H9 (cell line): Measurements from ENCODE around the gene TCN2. TPM values are rescaled to one million over a fixed set of nuclear protein-coding genes. Genes with fewer than 3 reads are reported as not detected.

Experiments used
- DNase-seq: peaks from one replicate; pipeline ENCODE4 v3.0.0-alpha.2; 2017
- H2AFZ ChIP-seq: one replicate; pipeline ENCODE4 v1.6.1; 2013; ENCODE audit warnings: mild to moderate bottlenecking, low read length, control low read depth, moderate library complexity
- H2AK5ac ChIP-seq: 2 replicates; pipeline ENCODE4 v1.6.1; 2013; ENCODE audit warnings: low read length, control low read depth, mixed read lengths; ENCODE audit not compliant: insufficient read length
- H2BK120ac ChIP-seq: one replicate; pipeline ENCODE4 v1.6.1; 2013; ENCODE audit warnings: low read depth, mild to moderate bottlenecking, low read length, control low read depth, inconsistent platforms; ENCODE audit not compliant: poor library complexity, severe bottlenecking
- H2BK12ac ChIP-seq: 2 replicates; pipeline ENCODE4 v1.6.1; 2013; ENCODE audit warnings: low read length, control low read depth, mixed read lengths, low read depth; ENCODE audit not compliant: insufficient read length
- H2BK15ac ChIP-seq: 2 replicates; pipeline ENCODE4 v1.6.1; 2013; ENCODE audit warnings: low read depth, low read length, control low read depth
- H2BK20ac ChIP-seq: one replicate; pipeline ENCODE4 v1.6.1; 2013; ENCODE audit warnings: low read depth, mild to moderate bottlenecking, low read length, control low read depth, inconsistent platforms; ENCODE audit not compliant: poor library complexity, severe bottlenecking
- H2BK5ac ChIP-seq: 2 replicates; pipeline ENCODE4 v1.6.1; 2013; ENCODE audit warnings: low read length, control low read depth, mixed read lengths; ENCODE audit not compliant: insufficient read length
- H3K14ac ChIP-seq: 2 replicates; pipeline ENCODE4 v1.6.1; 2013; ENCODE audit warnings: low read length, control low read depth; ENCODE audit not compliant: insufficient read depth
- H3K18ac ChIP-seq: 2 replicates; pipeline ENCODE4 v1.6.1; 2013; ENCODE audit warnings: low read depth, mild to moderate bottlenecking, mixed read lengths, low read length, control low read depth; ENCODE audit not compliant: insufficient read length
- H3K23ac ChIP-seq: 2 replicates; pipeline ENCODE4 v1.6.1; 2013; ENCODE audit warnings: low read length, control low read depth, mixed read lengths, low read depth; ENCODE audit not compliant: insufficient read length
- H3K23me2 ChIP-seq: 2 replicates; pipeline ENCODE4 v1.6.1; 2013; ENCODE audit warnings: low read depth, mild to moderate bottlenecking, mixed read lengths, low read length, control low read depth; ENCODE audit not compliant: insufficient read length, poor library complexity, severe bottlenecking
- H3K27ac ChIP-seq: 2 replicates; pipeline ENCODE4 v1.5.1; 2013; ENCODE audit warnings: low read length, control low read depth, mixed read lengths, low read depth; ENCODE audit not compliant: insufficient read length
- H3K27me3 ChIP-seq: 2 replicates; pipeline ENCODE4 v1.6.1; 2013; ENCODE audit warnings: low read length, control low read depth, inconsistent platforms; ENCODE audit not compliant: insufficient read depth
- H3K4ac ChIP-seq: 2 replicates; pipeline ENCODE4 v1.6.1; 2013; ENCODE audit warnings: low read depth, mild to moderate bottlenecking, control low read depth, inconsistent platforms, low read length, moderate library complexity
- H3K4me1 ChIP-seq: 2 replicates; pipeline ENCODE4 v1.6.1; 2013; ENCODE audit warnings: low read length, control low read depth, inconsistent platforms; ENCODE audit not compliant: insufficient read depth
- H3K4me2 ChIP-seq: 2 replicates; pipeline ENCODE4 v1.6.1; 2013; ENCODE audit warnings: low read length, control low read depth, mixed read lengths; ENCODE audit not compliant: insufficient read length, insufficient read depth
- H3K56ac ChIP-seq: 2 replicates; pipeline ENCODE4 v1.6.1; 2013; ENCODE audit warnings: low read depth, mild to moderate bottlenecking, mixed read lengths, low read length, control low read depth; ENCODE audit not compliant: insufficient read length
- H3K79me1 ChIP-seq: 2 replicates; pipeline ENCODE4 v1.6.1; 2013; ENCODE audit warnings: low read depth, mild to moderate bottlenecking, moderate library complexity, low read length, control low read depth, inconsistent platforms; ENCODE audit not compliant: insufficient read depth, poor library complexity, severe bottlenecking
- H3K79me2 ChIP-seq: 2 replicates; pipeline ENCODE4 v1.6.1; 2013; ENCODE audit warnings: low read length, control low read depth, inconsistent platforms; ENCODE audit not compliant: insufficient read depth
- H3K9ac ChIP-seq: 2 replicates; pipeline ENCODE4 v1.6.1; 2013; ENCODE audit warnings: low read length, control low read depth, mixed read lengths; ENCODE audit not compliant: insufficient read length; ENCODE audit errors: extremely low read depth
- H3K9me3 ChIP-seq: one replicate; pipeline ENCODE4 v1.6.1; 2013; ENCODE audit warnings: low read depth, low read length, inconsistent platforms; ENCODE audit not compliant: control insufficient read depth
- H3T11ph ChIP-seq: one replicate; pipeline ENCODE4 v1.6.1; 2013; ENCODE audit warnings: mild to moderate bottlenecking, low read length, control low read depth, inconsistent platforms
- H4K20me1 ChIP-seq: one replicate; pipeline ENCODE4 v1.6.1; 2013; ENCODE audit not compliant: control insufficient read depth, insufficient read length, insufficient read depth
- H4K5ac ChIP-seq: 2 replicates; pipeline ENCODE4 v1.6.1; 2013; ENCODE audit warnings: low read depth, mild to moderate bottlenecking, mixed read lengths, low read length, control low read depth; ENCODE audit not compliant: insufficient read length
- H4K8ac ChIP-seq: replicated peaks from 2 replicates; pipeline ENCODE4 v1.6.1; 2013; ENCODE audit warnings: low read length, control low read depth, mixed read lengths, low read depth; ENCODE audit not compliant: insufficient read length
- H4K91ac ChIP-seq: 2 replicates; pipeline ENCODE4 v1.6.1; 2013; ENCODE audit warnings: low read depth, mild to moderate bottlenecking, moderate library complexity, mixed read lengths, low read length, control low read depth; ENCODE audit not compliant: insufficient read length
- H3K27ac Mint-ChIP-seq, 3 experiments: 2 replicates in 2 of 3; 3 replicates in 1 of 3; pipeline ENCODE4 v1.8.0; 2020 to 2021; ENCODE audit warnings: mixed read lengths in 3 of 3, mild to moderate bottlenecking in 1 of 3, moderate library complexity in 1 of 3
- H3K27me3 Mint-ChIP-seq: 2 replicates; pipeline ENCODE4 v1.8.0; 2021; ENCODE audit warnings: low read depth, mild to moderate bottlenecking, moderate library complexity, mixed read lengths
- H3K36me3 Mint-ChIP-seq, 3 experiments: 2 replicates in 2 of 3; 3 replicates in 1 of 3; pipeline ENCODE4 v1.8.0; 2020 to 2021; ENCODE audit warnings: low read depth in 3 of 3, mixed read lengths in 3 of 3; ENCODE audit not compliant: insufficient read depth in 1 of 3
- H3K4me1 Mint-ChIP-seq, 2 experiments: 2 replicates each; pipeline ENCODE4 v1.8.0; 2020; ENCODE audit warnings: mixed read lengths in 2 of 2
- H3K4me3 Mint-ChIP-seq, 2 experiments: 2 replicates in 1 of 2; 3 replicates in 1 of 2; pipeline ENCODE4 v1.8.0; 2020 to 2021; ENCODE audit warnings: mild to moderate bottlenecking in 2 of 2, mixed read lengths in 2 of 2, moderate library complexity in 1 of 2
- H3K9me3 Mint-ChIP-seq, 2 experiments: 2 replicates in 1 of 2; 3 replicates in 1 of 2; pipeline ENCODE4 v1.8.0; 2020; ENCODE audit warnings: mild to moderate bottlenecking in 2 of 2, mixed read lengths in 2 of 2, moderate library complexity in 1 of 2
- WGBS: extraction: QIAGEN DNeasy Blood & Tissue Kit; methylation state at CpG from one replicate; pipeline ENCODE4 v1.1.7; 2013; ENCODE audit warnings: missing lambda C conversion rate, low lambda C conversion rate, mixed read lengths; ENCODE audit not compliant: insufficient read length; ENCODE audit errors: extremely low coverage; 5-methylcytosine and 5-hydroxymethylcytosine counted together
- total RNA-seq: library from RNA; stranded (reverse); gene quantifications from 2 replicates; pipeline ENCODE4 v1.2.1, GENCODE V29; 2021
- TF ChIP-seq, protein P1 (sequence below): fragments of 200-600 bp; sonication (generic); conservative IDR thresholded peaks from 3 replicates; pipeline ENCODE4 v1.8.0; 2021; ENCODE audit warnings: antibody characterized with exemption, mild to moderate bottlenecking

TCN2 gene
- total RNA-seq, 1 experiment from 2014 or later: 42.2 TPM

DNA sequence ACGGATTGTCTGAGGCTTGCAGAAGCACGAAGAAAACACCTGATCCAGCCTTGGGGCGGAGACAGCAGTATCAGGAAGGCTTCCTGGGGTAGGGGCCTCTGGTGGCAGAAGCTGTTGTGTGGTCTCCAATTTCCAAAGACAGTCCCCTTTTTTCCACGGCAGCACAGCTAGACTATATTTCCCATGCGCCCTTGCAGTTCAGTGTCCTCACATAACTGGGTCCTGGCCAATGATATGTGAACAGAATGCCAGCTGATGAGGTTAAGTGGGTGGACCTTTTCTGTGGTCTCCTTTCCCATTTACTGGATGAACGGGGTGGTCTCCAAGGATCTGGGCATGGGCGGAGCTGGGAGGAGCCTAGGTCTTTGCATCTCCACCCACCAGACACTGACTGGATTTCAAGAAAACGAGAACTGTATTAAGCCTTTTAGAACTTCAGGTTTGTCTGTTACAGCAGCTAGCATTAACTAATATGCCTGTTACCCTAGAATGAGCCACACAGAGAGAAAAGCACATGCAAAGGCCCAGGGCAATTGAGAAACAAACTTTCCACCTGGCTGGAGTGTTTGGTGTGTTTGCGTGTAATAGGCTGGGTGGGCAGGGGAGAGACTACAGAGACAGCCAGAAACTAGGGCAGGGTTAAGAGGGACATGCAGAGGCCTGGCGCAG is 38.7 kb upstream of the TCN2 start:
- Histone ChIP-seq H3K14ac (no peak overlapping the region), H2BK120ac (no peak overlapping the region), H3T11ph (no peak overlapping the region), H2BK15ac (no peak overlapping the region), H2AK5ac (no peak overlapping the region), H3K4ac (no peak overlapping the region), H3K27me3 (no peaks in the 10 kb centered on the region), H2BK5ac (no peak overlapping the region), H3K4me1 (no peaks in the 10 kb centered on the region), H4K8ac (no peak overlapping the region), H3K56ac (no peak overlapping the region), H3K23ac (no peak overlapping the region), H3K23me2 (no peaks in the 10 kb centered on the region), H2BK12ac (no peak overlapping the region), H3K9ac (no peak overlapping the region), H4K91ac (no peak overlapping the region), H3K4me2 (no peak overlapping the region), H2AFZ (no peak overlapping the region), H4K20me1 (no peaks in the 10 kb centered on the region), H4K5ac (no peak overlapping the region), H3K27ac (no peak overlapping the region), H3K79me1 (no peaks in the 10 kb centered on the region), H3K18ac (no peak overlapping the region), H2BK20ac (no peak overlapping the region), H3K9me3 (no peaks in the 10 kb centered on the region), H3K79me2 (no peaks in the 10 kb centered on the region)
- Mint-ChIP-seq H3K36me3 (peaks cover 0 to 2% (median 0%) of the 10 kb centered on the region in 3 experiments; a peak in 1 of 7 replicates), H3K9me3 (no peaks in the 10 kb centered on the region), H3K4me3 (no peak overlapping the region), H3K4me1 (peaks cover 17 to 26% of the 10 kb centered on the region in 2 experiments), H3K27me3 (peaks cover 5% of the 10 kb centered on the region), H3K27ac (peak overlapping the region in 2 of 3 experiments; percentile 77 to 94; a peak in 3 of 7 replicates)
- no CpG with 5 or more reads among the region's 10 CpGs for WGBS
- peak; percentile 81 for DNase-seq
- TF ChIP-seq, protein P1, sequence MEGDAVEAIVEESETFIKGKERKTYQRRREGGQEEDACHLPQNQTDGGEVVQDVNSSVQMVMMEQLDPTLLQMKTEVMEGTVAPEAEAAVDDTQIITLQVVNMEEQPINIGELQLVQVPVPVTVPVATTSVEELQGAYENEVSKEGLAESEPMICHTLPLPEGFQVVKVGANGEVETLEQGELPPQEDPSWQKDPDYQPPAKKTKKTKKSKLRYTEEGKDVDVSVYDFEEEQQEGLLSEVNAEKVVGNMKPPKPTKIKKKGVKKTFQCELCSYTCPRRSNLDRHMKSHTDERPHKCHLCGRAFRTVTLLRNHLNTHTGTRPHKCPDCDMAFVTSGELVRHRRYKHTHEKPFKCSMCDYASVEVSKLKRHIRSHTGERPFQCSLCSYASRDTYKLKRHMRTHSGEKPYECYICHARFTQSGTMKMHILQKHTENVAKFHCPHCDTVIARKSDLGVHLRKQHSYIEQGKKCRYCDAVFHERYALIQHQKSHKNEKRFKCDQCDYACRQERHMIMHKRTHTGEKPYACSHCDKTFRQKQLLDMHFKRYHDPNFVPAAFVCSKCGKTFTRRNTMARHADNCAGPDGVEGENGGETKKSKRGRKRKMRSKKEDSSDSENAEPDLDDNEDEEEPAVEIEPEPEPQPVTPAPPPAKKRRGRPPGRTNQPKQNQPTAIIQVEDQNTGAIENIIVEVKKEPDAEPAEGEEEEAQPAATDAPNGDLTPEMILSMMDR: no peak
